Progenitor cell of endocrine pancreas (in vitro differentiated cells): ENCODE results near the gene NT5DC4. TPM values are rescaled to one million over a fixed set of nuclear protein-coding genes. Genes with fewer than 3 reads are reported as not detected.

ENCODE experiments used
- DNase-seq: peaks from one replicate; pipeline ENCODE4 v3.0.0; 2021; ENCODE audit warnings: low spot score; ENCODE audit not compliant: unreplicated experiment
- H3K27ac Mint-ChIP-seq: 2 replicates; pipeline ENCODE4 v1.8.0; 2021; ENCODE audit warnings: mild to moderate bottlenecking, moderate library complexity, mixed read lengths
- H3K27me3 Mint-ChIP-seq: 2 replicates; pipeline ENCODE4 v1.8.0; 2021; ENCODE audit warnings: mixed read lengths
- H3K36me3 Mint-ChIP-seq: 2 replicates; pipeline ENCODE4 v1.8.0; 2022; ENCODE audit warnings: mixed read lengths; ENCODE audit not compliant: insufficient read depth
- H3K4me1 Mint-ChIP-seq: 2 replicates; pipeline ENCODE4 v1.8.0; 2021; ENCODE audit warnings: low read depth, mixed read lengths
- H3K4me3 Mint-ChIP-seq: 2 replicates; pipeline ENCODE4 v1.8.0; 2021; ENCODE audit warnings: low read depth, mild to moderate bottlenecking, moderate library complexity, mixed read lengths
- H3K9me3 Mint-ChIP-seq: 2 replicates; pipeline ENCODE4 v1.8.0; 2021; ENCODE audit warnings: low read depth, mixed read lengths
- total RNA-seq: library from RNA; stranded (reverse); gene quantifications from 2 replicates; pipeline ENCODE4 v1.2.1, GENCODE V29; 2021
- TF ChIP-seq, protein P1 (sequence below): fragments of 200-600 bp; sonication (generic); IDR thresholded peaks from one replicate; pipeline ENCODE4 v1.5.0; 2021; ENCODE audit warnings: antibody characterized with exemption, mild to moderate bottlenecking; ENCODE audit not compliant: unreplicated experiment

NT5DC4 gene
- total RNA-seq, 1 donor from 2014 or later = not detected

DNA sequence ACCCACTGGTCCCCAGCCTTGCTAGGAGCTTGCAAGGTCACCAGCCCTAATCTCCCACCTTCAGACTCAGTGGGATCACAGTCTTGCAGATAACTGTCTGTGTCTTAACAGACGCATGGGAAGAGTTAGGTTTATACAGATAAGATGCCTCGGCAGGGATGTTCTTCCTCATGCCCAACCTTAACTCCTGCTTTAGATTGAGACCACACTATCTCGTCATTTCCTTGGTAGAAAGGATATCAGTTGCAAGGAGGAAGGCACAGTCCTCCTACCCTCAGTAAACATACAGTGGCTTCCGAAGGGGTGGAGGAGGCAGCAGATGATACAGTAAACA is 7.2 kb downstream of the NT5DC4 start:
- DNase-seq = no peak
- TF ChIP-seq, protein P1, sequence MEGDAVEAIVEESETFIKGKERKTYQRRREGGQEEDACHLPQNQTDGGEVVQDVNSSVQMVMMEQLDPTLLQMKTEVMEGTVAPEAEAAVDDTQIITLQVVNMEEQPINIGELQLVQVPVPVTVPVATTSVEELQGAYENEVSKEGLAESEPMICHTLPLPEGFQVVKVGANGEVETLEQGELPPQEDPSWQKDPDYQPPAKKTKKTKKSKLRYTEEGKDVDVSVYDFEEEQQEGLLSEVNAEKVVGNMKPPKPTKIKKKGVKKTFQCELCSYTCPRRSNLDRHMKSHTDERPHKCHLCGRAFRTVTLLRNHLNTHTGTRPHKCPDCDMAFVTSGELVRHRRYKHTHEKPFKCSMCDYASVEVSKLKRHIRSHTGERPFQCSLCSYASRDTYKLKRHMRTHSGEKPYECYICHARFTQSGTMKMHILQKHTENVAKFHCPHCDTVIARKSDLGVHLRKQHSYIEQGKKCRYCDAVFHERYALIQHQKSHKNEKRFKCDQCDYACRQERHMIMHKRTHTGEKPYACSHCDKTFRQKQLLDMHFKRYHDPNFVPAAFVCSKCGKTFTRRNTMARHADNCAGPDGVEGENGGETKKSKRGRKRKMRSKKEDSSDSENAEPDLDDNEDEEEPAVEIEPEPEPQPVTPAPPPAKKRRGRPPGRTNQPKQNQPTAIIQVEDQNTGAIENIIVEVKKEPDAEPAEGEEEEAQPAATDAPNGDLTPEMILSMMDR = no peak
- Mint-ChIP-seq H3K27ac (no peak overlapping the region), H3K4me3 (no peak overlapping the region), H3K4me1 (no peaks in the 10 kb centered on the region), H3K27me3 (peaks cover 12% of the 10 kb centered on the region), H3K36me3 (no peaks in the 10 kb centered on the region), H3K9me3 (no peaks in the 10 kb centered on the region)

DNA sequence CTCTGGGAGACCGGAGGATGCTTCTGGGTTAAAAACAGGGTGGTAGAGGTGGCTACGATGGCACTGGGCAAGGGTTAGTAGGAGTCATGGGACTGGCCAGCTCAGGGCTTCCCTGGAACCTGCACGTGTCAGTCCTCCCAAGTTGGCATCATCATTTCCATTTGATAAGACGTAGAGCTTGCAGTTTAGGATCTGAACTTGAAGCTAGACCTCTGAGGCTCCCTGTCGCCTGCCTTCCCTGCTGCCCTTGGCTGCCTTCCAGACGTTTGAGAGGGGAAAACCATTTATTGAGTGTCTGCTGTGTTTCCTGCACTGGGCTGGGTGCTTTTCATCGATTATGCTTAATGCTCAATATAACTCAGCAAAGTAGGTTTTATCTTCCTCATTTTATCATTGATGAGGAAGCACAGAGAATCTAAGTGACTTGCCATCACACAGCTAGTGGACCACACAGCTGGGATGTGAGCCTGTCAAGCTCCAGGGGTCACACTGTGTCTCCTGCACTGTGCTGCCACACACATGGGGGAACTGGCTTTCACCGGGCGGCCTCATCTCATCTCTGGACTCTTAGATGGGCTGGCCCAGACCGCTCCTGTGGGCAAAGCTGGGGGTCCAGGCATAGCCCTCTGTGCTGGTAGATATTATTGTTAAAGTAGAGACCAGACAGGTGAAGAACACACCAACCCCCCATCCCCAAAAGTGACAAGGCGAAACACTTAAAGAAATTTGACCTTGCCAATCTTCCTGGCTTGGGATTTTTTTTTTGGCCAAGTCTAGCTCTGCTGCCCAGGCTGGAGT is 7.8 kb downstream of the NT5DC4 start:
- no peaks in the 10 kb centered on the region for H3K4me1 Mint-ChIP-seq
- no peaks in the 10 kb centered on the region for H3K9me3 Mint-ChIP-seq
- H3K36me3 Mint-ChIP-seq = no peaks in the 10 kb centered on the region
- no peak overlapping the region for H3K4me3 Mint-ChIP-seq
- TF ChIP-seq, protein P1 = no peak
- no peak for DNase-seq
- H3K27ac Mint-ChIP-seq = no peak overlapping the region
- H3K27me3 Mint-ChIP-seq = peaks cover 12% of the 10 kb centered on the region

DNA sequence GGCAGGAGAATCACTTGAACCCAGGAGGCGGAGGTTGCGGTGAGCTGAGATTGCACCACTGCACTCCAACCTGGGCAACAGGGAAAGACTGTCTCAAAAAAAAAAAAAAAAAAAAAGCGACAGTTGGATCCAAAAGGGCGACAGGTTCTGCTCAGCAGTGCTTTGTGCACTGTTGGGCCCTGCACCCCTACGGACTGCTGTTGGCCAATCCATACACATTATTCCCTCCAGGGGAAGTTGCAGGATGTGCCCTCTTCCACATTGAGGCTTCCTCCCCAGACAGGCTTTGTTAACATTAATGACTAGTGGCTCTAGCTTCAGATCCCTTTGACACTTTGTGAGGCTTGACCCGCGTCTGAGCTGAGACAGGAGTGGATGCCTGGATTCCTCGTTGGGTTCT is 9.4 kb downstream of the NT5DC4 start:
- Mint-ChIP-seq H3K4me3 (no peak overlapping the region), H3K27ac (no peak overlapping the region), H3K27me3 (peaks cover 12% of the 10 kb centered on the region), H3K9me3 (no peaks in the 10 kb centered on the region), H3K4me1 (no peaks in the 10 kb centered on the region), H3K36me3 (no peaks in the 10 kb centered on the region)
- TF ChIP-seq, protein P1 = no peak
- no peak for DNase-seq

DNA sequence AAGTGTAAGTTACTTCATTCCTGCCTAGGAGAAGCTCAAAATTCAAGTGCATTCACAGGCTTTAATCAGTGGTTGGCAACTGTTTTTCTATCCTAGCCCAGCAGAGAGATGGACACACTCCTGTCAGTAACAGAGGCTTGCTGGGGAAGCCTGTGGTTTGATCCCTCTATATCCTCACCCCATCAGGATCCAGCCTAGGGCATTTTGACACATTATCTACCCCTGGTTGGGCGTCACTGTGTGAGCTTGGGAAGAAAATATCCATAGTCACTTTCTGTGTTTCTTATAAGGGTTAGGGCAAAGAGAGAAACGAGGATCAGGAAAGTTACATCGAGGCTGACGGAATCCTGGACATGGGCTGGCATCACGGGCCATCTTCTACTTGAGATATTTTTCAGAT is 10.0 kb downstream of the NT5DC4 start:
- Mint-ChIP-seq H3K9me3 (no peaks in the 10 kb centered on the region), H3K4me1 (no peaks in the 10 kb centered on the region), H3K36me3 (no peaks in the 10 kb centered on the region), H3K4me3 (no peak overlapping the region), H3K27ac (no peak overlapping the region), H3K27me3 (peaks cover 12% of the 10 kb centered on the region)
- no peak for DNase-seq
- TF ChIP-seq, protein P1 = no peak

DNA sequence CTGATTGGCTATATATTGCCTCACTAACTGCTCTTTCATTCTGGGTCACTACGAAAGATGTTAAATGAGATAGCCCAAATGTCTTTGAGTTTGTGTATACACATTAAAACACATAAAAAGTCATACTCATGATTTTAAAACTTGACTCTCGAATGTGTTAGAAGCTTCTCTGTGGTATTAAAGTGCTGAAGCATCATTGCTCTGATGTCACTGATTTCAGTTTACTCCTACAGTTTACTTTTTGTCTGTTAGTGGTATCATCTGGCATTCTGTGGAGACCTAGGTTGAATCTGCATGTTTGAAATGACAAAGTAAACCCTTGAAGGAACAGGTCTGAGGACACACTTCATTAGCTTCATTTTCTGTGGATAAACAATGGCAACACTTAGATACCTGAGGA is 10.7 kb downstream of the NT5DC4 start:
- no peaks in the 10 kb centered on the region for H3K4me1 Mint-ChIP-seq
- no peaks in the 10 kb centered on the region for H3K36me3 Mint-ChIP-seq
- H3K27me3 Mint-ChIP-seq = peaks cover 12% of the 10 kb centered on the region

More for the DNA sequence above, 10.7 kb downstream of the NT5DC4 start:
- Mint-ChIP-seq H3K9me3 (no peaks in the 10 kb centered on the region), H3K27ac (no peak overlapping the region), H3K4me3 (no peak overlapping the region)
- TF ChIP-seq, protein P1 = no peak
- no peak for DNase-seq
